ENCODE measurements around the gene NELL2.
"Not testable (repeated sequence)": the region's sequence is repeated elsewhere in the genome, so short reads cannot be mapped to it uniquely, and the experiment has no call there.

The NELL2 gene

GRCh38 chr12:44694017-44694416 lies 182.1 kb downstream of the NELL2 start:
- no peak for DNase-seq (ENCODE audit: low read depth)

DNA sequence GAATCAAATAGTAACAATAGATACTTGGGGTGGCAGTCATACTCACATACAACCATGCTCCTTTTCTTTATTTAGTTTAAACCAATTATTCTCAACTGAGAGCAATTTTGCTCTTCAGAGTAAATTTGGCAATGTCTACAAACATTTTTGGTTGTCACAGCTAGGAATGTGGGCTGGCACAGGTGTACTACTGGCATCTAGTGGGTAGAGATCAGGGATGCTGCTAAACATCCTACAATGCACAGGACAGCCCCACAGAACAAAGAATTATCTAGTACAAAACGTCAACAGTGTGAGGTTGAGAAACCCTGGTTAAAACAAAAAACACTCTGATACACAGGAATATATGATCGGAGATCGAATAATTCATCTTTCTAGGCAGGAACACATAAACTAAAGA lies 186.5 kb downstream of the NELL2 start:
- DNase-seq (ENCODE audit: low read depth): no peak

- not testable (repeated sequence) for DNase-seq (ENCODE audit: low read depth)
Measured at GRCh38 chr12:44686821-44687432, 189.2 kb downstream of the NELL2 start.

- no peak for DNase-seq (ENCODE audit: low read depth)
Measured at GRCh38 chr12:44677724-44678123, 198.4 kb downstream of the NELL2 start.

- DNase-seq (ENCODE audit: low read depth): no peak
Measured at GRCh38 chr12:44674875-44675274, 201.2 kb downstream of the NELL2 start.

GRCh38 chr12:44673811-44674210 lies 202.3 kb downstream of the NELL2 start:
- no peak for DNase-seq (ENCODE audit: low read depth)

DNA sequence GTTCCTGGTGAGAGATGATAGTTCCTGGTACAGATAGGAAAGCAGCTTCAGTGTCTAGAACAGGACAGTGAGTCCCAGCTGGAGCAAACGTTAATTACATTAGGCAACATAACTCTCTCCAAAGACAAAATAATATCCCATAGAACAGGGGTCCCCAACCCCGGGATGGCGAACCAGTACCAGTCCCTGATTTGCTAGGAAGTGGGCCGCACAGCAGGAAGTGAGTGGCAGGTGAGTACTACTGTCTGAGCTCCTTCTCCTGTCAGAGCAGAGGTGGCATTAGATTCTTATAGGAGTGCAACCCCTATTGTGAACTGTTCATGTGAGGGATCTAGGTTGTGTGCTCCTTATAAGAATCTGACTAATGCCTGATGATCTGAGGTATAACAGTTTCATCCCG lies 204.1 kb downstream of the NELL2 start:
- DNase-seq (ENCODE audit: low read depth): no peak

DNA sequence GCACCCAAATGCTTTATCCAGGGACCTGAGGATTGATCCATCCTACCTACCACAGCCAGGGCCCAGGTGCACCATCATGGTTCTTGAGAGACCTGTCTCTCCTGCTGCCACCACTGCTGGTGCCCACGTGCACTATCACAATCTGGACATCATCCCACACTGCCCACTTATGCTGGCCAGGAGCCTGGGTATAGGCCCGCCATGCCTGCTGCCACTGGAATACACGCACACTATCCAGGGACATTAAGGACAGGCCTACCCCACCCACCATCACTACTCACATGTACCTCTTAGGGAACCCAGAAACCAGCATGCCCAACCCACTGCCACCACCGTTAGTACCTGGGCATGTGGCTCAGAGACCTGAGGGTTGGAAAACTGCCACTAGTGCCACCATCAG lies 207.7 kb downstream of the NELL2 start:
- no peak for DNase-seq (ENCODE audit: low read depth)

- no peak for DNase-seq (ENCODE audit: low read depth)
Measured at GRCh38 chr12:44667461-44667860, 208.7 kb downstream of the NELL2 start.

DNA sequence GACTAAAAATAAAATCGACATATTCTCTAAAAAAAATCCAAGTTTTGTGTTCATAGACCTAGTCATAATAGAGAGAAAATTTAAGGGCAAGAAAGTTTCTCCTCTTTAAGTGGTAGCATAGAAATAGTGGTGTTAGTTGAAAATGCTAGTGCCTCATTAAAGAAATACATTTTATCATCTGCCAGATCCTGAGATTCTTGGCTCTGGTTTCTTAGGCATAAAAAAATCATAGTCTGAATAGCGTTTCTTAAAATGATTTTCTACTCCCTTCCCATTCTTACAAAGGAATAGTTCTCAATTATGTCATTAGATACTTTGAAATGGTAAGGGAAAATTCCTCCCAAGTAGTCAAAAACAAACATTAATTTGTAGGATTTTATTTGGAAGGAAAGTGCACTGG lies 212.8 kb downstream of the NELL2 start:
- DNase-seq (ENCODE audit: low read depth): no peak

GRCh38 chr12:44655846-44656245 lies 220.3 kb downstream of the NELL2 start:
- DNase-seq (ENCODE audit: low read depth): no peak

DNA sequence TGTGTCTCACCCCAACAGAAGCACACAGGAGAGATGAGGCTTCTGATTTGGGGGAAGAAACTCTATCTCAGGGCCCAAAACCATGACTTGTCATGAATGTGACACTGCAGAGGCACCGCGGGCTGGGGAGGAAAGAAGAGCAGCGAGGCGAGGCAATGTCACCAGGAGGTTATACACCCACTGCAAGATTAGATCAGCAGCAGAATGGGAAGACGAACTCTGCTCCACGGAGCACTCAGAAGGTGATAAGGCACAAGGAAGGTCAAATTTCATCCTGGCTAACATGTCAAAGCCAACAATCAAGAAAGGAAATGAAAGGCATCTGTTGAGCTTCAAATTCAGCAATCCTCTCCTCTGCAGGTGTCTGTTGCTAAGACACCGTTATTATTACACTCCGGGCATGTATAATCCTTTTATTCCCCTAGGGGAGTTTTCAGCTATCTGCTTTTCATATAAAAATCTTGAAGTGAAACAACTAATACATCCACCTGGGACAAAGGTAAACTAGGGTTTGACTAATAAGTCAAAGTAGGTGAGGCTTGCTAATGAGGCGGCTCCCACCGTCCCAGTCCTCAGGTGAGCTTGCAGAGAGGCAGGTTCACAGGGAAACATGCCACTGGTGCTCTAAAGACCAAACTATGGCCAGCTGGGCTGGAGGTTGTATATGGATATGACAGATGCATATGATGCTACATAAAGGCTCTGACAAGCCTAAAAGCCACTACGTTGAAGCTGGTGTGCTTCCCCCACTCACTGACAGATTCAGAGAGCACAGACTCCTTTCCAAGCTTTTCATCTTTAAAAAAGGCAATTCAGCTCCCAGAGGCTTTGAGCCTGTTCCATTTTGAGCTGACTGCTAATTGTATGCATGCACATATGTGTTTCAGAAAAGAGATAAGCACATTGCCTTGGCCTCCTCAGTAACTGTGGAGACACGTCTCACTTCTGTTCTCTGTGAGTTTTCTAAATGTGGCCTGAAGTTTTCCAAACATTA lies 221.2 kb downstream of the NELL2 start:
- no peak for DNase-seq (ENCODE audit: low read depth)

DNA sequence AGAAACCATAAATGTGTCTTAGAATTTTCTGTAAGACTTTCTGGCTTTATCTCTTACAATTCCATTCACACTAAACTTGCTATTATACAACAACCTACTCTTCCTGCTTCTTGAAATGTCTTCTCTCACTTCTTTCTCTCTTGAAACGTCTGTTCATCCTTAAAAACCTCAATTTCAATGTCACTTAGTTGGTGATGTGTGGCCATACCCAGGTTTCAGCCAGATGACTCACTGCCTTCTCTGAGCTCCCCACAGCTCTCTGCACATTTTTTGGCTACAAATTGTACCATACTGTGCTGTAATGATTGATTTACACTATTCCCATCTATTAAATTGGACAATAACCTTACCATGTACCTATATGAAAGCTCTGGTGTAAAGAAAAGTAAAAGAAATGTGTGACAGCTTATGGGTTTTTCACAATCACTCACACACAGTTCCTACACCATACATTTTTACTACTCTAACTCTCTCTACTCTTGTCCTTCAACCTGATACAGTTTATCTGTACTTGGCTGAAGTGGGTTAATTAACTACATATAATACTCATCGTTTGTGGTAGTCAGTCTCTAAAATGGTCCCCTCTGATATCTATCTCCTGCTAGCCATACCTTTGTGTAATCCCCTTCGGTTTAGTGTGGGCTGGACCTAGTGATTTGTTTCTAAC lies 222.1 kb downstream of the NELL2 start:
- no peak for DNase-seq (ENCODE audit: low read depth)

DNA sequence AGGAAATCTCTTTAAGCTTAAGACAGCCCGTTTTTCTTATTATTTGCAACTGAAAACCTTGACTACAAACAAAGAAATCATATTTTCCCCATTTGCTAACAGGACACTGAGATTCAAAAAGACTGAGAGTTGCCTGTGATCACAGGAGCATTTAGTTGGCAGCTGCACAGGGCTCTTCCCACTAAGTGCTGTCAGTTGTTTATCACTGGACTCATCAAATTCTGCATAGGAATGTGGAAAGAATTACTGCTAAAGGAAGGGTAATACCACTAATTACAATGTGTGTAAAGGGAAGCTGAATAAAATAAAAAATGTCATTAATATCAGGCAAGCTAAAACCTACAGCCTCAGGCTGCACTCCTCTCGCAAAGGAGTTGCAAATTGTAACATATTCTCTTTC lies 226.4 kb downstream of the NELL2 start:
- DNase-seq (ENCODE audit: low read depth): no peak

DNA sequence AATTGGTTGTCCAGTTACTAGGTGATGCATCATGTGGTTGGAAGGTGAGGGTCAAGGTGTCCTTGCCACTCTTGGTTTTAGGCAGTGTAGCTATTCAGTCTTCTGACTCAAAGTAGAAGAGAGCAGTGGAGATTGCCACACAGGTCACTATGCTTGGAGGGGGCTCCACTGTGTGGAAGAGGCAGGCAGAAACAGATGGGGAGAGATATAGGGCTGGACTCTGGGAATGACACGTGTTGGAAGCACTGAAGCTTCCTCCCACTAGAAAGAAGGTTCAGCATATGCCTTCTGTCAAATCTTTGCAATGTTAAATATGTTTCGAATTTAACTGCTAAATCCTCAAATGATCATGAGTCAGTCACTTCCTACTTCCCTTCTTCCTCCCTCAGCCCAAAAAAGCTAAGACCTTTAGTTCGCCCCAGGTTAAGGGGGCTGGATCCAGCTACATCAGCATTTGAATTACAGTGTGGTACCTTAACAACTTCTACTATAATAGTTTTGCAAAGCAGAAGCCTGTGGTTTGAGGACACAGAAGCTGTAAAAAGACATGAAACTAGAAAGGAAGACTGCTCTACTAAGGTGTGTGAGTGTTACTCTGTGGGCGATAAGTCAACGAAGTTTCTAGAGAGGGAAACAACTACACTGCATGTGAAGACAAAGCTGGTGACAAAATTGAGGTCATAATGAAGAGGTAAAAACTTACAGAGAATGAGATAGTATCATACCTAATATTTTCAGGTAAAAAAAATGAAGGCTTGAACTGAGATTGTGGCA lies 228.0 kb downstream of the NELL2 start:
- no peak for DNase-seq (ENCODE audit: low read depth)

- no peak for DNase-seq (ENCODE audit: low read depth)
Measured at GRCh38 chr12:44640427-44641190, 235.5 kb downstream of the NELL2 start.

- DNase-seq (ENCODE audit: low read depth): no peak
Measured at GRCh38 chr12:44637875-44638274, 238.2 kb downstream of the NELL2 start.

- no peak for DNase-seq (ENCODE audit: low read depth)
Measured at GRCh38 chr12:44628180-44628579, 247.9 kb downstream of the NELL2 start.

DNA sequence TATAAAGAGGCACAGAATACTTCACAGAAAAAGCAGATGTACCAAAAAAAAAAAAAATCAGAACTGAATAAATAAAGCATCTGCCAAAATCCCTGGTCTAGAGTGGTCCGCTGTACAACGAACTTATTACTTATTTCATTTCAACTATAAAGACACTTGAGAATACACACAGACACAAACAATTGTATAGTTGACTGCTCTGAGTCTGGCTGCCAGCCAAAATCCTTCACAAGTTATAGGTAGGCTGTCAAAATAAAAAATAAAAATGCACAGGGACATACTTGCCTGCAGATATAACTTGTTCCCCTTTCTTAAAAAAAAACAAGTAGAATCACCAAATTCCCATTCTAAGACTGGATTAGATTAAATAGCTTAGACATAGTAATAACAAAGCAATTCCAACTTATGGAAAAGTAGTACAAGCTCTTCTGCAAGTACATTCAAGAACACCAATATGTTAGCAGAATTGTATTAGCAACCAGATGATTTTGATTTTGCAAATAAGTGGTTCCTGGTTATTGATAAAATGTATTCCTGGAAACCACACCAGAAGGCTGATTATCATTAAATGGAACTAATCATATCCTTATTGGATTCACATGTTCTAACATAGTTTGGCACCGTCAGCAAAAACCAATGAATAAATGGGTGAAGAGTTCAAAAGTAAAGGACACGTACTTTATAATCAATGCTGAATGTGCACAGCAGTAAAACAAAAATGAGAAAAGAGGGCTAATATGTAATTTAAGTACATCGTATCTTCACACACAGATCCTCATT lies 248.5 kb downstream of the NELL2 start:
- DNase-seq (ENCODE audit: low read depth): no peak

- DNase-seq (ENCODE audit: low read depth): no peak
Measured at GRCh38 chr12:44626883-44627282, 249.2 kb downstream of the NELL2 start.

GRCh38 chr12:44618946-44619345 lies 257.2 kb downstream of the NELL2 start:
- no peak for DNase-seq (ENCODE audit: low read depth)

Measured in CMK (cell line).